Astrocyte of the cerebellum (primary cell): ENCODE results near the gene ULK4.

Source experiments
- DNase-seq: peaks from one replicate; pipeline ENCODE4 v3.0.0-alpha.2; 2011; ENCODE audit warnings: low read depth
- H3K4me3 ChIP-seq: 2 replicates; pipeline ENCODE4 v1.5.1; 2011; ENCODE audit warnings: mild to moderate bottlenecking, low read depth, low read length, moderate library complexity
- in situ Hi-C: cut with HindIII; loops from 2 replicates; pipeline ENCODE4 v1.10.0; 2017; ENCODE audit warnings: low sequenced_read_pairs
- TF ChIP-seq, protein P1 (sequence below): IDR thresholded peaks from 2 replicates; pipeline ENCODE4 v1.5.1; 2012; ENCODE audit warnings: low read length, low read depth, moderate library complexity, mild to moderate bottlenecking; ENCODE audit errors: missing control alignments

Gene ULK4

DNA sequence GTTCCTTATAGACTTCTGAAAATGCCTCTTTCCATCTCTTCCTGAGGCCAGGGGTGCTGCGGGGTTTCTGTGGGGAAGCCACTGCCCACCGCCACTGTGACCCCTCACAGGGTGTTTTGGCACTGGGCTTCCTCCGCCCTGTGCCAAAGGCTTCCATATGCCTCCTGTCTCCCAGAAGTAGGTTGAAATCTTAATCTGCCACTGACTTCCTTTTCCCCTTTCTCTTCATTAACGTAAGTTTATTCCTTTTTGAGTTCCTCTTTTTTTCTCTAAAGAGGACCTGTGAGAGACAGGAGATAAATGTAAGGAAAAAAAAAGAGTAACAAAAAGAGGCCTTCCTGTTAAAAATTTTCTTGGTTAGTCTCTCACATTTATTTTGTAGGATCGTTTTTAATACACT lies 542.1 kb downstream of the ULK4 start:
- H3K4me3 ChIP-seq: no peak overlapping the region
- no peak for DNase-seq
- in situ Hi-C loops: no loop called here
- TF ChIP-seq, protein P1, sequence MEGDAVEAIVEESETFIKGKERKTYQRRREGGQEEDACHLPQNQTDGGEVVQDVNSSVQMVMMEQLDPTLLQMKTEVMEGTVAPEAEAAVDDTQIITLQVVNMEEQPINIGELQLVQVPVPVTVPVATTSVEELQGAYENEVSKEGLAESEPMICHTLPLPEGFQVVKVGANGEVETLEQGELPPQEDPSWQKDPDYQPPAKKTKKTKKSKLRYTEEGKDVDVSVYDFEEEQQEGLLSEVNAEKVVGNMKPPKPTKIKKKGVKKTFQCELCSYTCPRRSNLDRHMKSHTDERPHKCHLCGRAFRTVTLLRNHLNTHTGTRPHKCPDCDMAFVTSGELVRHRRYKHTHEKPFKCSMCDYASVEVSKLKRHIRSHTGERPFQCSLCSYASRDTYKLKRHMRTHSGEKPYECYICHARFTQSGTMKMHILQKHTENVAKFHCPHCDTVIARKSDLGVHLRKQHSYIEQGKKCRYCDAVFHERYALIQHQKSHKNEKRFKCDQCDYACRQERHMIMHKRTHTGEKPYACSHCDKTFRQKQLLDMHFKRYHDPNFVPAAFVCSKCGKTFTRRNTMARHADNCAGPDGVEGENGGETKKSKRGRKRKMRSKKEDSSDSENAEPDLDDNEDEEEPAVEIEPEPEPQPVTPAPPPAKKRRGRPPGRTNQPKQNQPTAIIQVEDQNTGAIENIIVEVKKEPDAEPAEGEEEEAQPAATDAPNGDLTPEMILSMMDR: no peak

DNA sequence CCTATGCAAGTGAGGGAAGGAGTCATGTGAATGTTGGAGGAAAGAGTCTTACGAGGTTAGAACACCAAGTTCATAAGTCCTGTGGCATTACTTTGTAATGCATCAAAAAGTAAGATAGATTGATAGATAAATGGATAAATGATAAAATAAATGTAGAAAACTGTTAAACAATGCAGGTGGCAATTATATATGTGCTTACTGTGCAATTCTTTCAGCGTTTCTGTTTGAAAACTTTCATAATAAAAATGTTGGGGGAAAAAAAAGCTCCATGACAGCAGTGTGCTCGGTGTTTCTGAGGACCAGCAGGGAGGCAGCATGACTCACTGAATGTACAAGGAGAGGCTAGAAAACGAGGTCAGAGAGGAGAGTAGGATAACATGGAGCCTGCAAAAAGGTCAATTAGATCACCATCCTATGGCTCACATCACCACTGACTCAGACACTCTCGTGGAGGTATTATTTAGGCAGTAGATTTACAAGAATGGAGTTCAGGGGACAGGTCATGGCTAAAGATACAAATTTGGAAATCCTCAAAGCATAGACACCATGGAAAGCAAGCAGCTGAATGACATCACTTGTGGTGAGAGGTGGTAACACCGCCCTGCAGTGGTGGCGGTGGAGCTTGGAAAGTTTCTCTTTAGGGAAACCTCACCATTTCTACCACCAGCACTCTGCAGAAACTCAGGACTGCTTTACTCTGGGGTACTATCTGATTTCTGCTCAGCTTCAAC lies 542.8 kb downstream of the ULK4 start:
- TF ChIP-seq, protein P1: peak; percentile 45
- peak; percentile 57 for DNase-seq

DNA sequence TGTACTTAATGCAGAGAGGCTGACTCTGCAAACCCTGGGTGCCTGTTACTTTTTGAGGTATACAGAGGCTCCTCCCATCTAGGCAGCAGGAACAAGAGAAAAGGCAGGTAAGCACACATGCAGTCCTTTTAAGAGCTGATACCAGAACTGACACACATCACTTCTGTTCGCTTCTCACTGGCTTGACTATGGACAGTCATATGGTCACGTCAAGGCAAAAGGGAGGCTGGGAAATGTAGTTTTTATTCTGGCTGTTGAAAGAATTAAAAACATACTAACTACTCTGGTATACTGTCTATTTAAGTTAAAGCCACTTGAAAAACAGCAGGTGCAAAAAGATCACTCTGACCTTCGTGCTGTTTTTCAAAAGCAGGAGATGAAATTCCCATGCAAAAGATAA lies 544.3 kb downstream of the ULK4 start:
- H3K4me3 ChIP-seq: no peak overlapping the region
- TF ChIP-seq, protein P1: no peak
- DNase-seq: no peak
- in situ Hi-C loops: no loop called here

More for the DNA sequence above, 542.8 kb downstream of the ULK4 start:
- no peak overlapping the region for H3K4me3 ChIP-seq
- in situ Hi-C loops: no loop called here

DNA sequence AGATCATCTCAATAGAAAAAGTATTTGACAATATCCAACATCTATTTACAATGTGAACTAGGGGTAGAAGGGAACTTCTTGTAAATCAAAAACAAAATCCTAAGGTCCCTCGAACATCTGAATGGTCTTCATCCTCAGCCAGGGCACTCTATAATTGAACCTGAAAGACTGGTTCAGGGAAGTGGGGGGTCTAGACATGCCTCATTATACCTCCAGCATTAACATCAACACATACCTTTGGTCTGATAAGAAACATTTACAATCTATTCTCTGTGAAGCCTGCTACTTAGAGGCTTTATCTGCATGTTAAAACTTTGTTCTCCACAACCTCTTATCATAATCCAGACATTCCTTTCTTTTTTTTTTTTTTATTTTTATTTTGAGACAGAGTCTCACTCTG lies 550.8 kb downstream of the ULK4 start:
- in situ Hi-C loops: no loop called here
- no peak for DNase-seq
- TF ChIP-seq, protein P1: no peak
- H3K4me3 ChIP-seq: no peak overlapping the region

DNA sequence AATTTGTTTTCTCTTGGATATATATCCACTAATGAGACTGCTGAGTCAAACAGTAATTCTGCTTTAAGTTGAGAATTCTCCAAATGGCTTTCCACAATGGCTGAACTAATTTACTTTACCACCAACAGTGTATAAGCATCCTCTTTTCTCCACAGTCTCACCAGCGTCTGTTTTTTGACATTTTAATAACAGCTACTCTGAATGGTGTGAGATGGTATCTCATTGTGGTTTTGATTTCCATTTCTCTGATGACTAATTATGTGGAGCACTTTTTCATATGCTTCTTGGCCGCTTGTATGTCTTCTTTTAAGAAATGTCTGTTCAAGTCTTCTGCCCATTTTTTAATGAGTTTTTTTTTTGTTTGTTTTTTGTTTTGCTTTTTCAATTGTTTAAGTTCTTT lies 556.4 kb downstream of the ULK4 start:
- in situ Hi-C loops: no loop called here
- TF ChIP-seq, protein P1: no peak
- peak; percentile 23 for DNase-seq
- H3K4me3 ChIP-seq: no peak overlapping the region

DNA sequence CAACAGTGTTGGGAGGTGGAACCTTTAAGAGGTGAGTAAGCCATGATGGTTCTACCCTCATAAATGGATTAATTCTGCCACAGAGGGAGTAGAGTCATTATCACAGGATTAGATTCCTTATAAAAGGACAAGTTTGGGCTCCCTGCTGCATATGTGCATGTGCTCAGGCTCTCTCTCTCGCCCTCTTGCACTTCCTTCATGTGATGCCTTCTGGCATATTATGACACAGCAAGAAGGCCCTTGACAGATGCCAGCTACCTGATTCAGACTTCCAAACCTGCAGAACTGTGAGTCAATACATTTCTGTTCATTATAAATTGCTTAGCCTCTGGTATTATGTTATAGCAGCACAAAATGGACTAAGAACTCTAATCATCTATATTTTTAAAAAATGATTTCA lies 557.3 kb downstream of the ULK4 start:
- DNase-seq: no peak
- no peak overlapping the region for H3K4me3 ChIP-seq
- in situ Hi-C loops: no loop called here
- TF ChIP-seq, protein P1: no peak
